ENCODE data around the gene ELL.
"Not testable (repeated sequence)": the region's sequence is repeated elsewhere in the genome, so short reads cannot be mapped to it uniquely, and the experiment has no call there.

The ELL gene

DNA sequence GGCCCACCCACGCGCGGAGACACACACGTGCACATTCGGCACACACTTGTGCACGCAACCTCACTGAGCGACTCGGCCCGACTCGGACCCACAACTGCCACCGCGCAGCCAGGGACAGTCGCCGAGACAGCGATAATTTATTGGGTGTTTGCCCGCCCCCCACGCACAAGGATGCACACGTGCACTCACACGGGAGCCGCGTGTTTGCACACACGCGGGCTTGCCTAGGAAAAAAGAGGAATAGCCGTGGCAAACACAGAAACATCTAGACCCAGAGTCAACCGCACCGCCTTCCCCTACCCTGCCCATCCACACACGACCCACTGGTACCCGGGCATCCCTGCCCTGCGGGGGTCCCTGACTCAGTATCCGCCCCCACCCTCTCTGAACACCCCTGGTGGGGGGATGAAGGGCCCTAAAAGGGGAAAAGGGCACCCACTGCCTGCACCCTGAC lies 103.8 kb downstream of the ELL start:
- H3K4me3 ChIP-seq (ENCODE audit: low read depth, low read length), result peak overlapping the region; percentile 7
- no peak for DNase-seq (ENCODE audit: low read depth)

- peak overlapping the region; percentile 40 for H3K4me3 ChIP-seq (ENCODE audit: low read depth, low read length)
- DNase-seq (ENCODE audit: low read depth), result peak; percentile 59
Measured at GRCh38 chr19:18417250-18418028, 104.4 kb downstream of the ELL start.

GRCh38 chr19:18416778-18417249 lies 105.1 kb downstream of the ELL start:
- peak; percentile 43 for DNase-seq (ENCODE audit: low read depth)

DNA sequence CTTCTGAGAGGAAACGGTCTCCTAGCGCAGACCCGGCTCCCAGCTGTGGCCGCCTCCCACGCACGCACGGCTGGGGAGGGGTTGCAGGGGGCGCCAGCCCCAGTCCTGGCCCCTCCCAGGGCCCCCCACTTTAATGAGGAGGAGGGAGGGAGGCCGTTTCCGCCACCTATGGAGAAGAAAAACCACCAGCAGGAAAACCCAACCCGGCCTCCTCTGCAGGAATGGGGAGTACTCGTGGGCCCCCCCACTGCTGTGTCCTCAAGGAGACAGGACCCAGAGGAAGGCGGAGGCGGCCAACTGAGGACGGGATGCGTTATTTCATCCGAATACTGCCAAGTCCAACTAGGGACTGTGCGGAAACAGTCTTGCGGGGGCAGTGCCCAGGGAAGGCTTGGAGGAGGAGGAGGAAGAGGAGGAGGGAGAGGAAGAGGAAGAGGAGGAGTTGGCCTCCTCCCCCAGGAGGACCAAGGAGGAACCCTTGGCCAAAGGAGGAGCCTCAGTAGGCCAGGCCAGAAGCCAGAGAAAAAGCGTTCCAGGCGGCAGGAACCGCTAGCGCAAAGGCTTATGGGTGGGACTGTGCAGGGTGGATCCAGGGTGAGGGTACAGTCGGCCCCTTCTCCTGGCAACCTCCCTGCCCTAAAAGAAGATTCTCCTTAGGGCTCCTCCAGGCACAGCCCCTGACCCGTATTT lies 106.5 kb downstream of the ELL start:
- DNase-seq (ENCODE audit: low read depth), result peak; percentile 57
- H3K4me3 ChIP-seq (ENCODE audit: low read depth, low read length), result peak overlapping the region; percentile 39

More at GRCh38 chr19:18416778-18417249, 105.1 kb downstream of the ELL start:
- peak overlapping the region; percentile 40 for H3K4me3 ChIP-seq (ENCODE audit: low read depth, low read length)

- DNase-seq (ENCODE audit: low read depth), result no peak
- H3K4me3 ChIP-seq (ENCODE audit: low read depth, low read length), result peak overlapping the region; percentile 39
Measured at GRCh38 chr19:18414504-18415177, 107.2 kb downstream of the ELL start.

DNA sequence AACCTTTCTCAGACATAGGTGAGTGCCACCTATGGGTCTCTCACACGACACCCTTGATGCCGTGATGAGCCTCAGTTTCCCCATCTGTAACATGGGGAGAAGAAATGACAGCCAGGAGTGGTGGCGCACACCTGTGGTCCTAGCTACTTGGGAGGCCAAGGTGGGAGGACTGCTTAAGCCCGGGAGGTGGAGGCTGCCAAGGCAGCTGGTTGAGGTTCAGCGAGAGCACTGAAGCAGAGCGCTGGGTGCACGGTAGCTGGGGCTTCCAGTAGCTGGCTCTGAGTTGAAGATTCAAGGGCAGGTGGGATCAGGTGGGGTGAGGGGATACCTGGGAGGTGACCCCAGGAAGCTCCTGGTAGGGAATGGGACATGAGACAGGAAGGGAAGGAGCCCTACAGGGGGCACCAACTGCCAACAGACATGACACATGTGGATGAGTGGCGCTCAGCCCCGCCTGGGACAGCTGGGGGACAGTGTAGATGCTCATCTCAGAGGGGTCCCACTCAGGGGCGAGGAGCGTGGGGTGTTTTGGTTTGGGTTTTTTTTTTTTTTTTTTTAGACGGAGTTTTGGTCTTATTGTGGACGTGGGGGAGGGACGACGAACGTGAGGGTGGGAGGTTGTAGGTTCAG lies 109.1 kb downstream of the ELL start:
- DNase-seq (ENCODE audit: low read depth), result no peak
- no peak overlapping the region for H3K4me3 ChIP-seq (ENCODE audit: low read depth, low read length)

- no peak for DNase-seq (ENCODE audit: low read depth)
- H3K4me3 ChIP-seq (ENCODE audit: low read depth, low read length), result no peak overlapping the region
Measured at GRCh38 chr19:18408053-18408476, 113.8 kb downstream of the ELL start.

DNA sequence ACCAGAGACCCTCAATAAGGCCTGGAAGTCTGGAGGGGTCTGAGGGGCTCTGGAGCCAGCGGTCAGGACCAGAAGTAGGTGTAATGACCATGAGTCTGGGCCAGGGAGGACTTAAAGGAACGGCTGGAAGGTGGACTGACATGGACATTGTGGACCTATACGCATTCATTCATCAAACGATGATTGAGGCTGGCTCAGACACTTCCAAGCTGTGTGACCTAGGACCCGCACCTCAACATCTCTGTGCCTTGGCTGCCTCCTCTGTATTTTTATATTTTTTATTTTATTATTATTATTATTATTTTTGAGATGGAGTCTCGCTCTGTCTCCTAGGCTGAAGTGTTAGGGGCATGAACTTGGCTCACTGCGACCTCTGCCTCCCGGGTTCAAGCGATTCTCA lies 115.1 kb downstream of the ELL start:
- no peak overlapping the region for H3K4me3 ChIP-seq (ENCODE audit: low read depth, low read length)
- no peak for DNase-seq (ENCODE audit: low read depth)

GRCh38 chr19:18405754-18406153 lies 116.1 kb downstream of the ELL start:
- not testable (repeated sequence) for DNase-seq (ENCODE audit: low read depth)

DNA sequence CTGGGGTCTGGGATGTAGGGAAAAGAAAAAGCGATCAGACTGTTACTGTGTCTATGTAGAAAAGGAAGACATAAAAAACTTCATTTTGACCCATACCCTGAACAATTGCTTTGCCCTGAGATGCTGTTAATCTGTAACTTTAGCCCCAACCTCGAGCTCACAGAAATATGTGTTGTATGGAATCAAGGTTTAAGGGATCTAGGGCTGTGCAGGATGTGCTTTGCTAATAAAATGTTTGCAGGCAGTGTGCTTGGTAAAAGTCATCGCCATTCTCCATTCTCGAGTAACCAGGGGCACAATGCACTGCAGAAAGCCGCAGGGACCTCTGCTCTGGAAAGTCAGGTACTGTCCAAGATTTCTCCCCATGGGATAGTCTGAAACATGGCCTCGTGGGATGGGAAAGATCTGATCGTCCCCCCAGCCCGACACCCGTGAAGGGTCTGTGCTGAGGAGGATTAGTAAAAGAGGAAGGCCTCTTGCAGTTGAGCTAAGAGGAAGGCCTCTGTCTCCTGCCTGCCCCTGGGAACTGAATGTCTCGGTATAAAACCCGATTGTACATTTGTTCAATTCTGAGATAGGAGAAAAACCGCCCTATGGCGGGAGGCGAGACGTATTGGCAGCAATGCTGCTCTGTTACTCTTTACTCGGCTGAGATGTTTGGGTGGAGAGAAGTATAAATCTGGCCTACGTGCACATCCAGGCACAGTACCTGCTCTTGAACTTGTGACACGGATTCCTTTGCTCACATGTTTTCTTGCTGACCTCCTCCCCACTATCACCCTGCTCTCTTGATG lies 119.2 kb downstream of the ELL start:
- H3K4me3 ChIP-seq (ENCODE audit: low read depth, low read length); DNase-seq (ENCODE audit: low read depth): not testable (repeated sequence)

More at GRCh38 chr19:18405754-18406153, 116.1 kb downstream of the ELL start:
- not testable (repeated sequence) for H3K4me3 ChIP-seq (ENCODE audit: low read depth, low read length)

DNA sequence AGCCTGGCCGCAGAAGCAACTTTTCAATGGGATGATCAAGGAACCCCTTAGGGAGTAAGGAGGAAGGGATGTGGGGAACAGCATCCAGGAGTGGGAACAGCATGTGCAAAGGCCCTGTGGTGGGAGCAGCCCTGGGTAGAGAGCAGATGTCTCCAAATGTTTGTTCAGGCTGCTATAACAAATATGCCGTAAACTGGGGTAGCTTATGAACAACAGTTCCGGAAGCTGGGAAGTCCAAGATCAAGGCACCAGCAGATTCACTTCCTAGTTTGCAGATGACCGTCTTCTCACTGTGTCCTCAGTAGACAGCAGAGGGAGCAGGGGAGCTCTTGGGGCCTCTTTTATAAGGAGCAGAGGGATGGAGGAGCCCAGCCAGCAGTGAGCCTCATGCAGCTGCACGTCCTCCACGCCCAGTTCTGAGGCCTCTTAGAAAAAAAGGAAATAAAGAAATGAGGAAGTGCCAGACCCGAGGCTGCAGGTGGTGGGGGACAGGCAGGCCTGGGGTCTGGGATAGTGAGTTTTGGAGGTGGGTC lies 120.2 kb downstream of the ELL start:
- H3K4me3 ChIP-seq (ENCODE audit: low read depth, low read length), result no peak overlapping the region
- DNase-seq (ENCODE audit: low read depth), result peak; percentile 30

DNA sequence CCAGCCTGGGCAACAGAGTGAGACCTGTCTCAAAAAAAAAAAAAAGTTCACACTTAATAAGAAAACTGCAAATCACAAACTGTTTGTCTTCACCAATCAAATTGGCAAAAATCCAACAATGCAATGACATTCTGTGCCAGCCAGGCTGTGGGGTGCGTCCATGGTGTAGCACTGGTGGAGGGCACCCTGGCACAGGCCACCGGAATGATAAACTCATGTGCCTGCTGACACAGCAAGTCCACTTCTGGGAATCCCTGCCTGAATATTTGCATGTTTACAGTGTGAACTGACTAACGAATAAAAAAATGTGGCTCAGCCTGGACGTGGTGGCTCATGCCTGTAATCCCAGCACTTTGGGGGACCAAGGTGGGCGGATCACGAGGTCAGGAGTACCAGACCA lies 122.9 kb downstream of the ELL start:
- no peak overlapping the region for H3K4me3 ChIP-seq (ENCODE audit: low read depth, low read length)
- DNase-seq (ENCODE audit: low read depth), result no peak

DNA sequence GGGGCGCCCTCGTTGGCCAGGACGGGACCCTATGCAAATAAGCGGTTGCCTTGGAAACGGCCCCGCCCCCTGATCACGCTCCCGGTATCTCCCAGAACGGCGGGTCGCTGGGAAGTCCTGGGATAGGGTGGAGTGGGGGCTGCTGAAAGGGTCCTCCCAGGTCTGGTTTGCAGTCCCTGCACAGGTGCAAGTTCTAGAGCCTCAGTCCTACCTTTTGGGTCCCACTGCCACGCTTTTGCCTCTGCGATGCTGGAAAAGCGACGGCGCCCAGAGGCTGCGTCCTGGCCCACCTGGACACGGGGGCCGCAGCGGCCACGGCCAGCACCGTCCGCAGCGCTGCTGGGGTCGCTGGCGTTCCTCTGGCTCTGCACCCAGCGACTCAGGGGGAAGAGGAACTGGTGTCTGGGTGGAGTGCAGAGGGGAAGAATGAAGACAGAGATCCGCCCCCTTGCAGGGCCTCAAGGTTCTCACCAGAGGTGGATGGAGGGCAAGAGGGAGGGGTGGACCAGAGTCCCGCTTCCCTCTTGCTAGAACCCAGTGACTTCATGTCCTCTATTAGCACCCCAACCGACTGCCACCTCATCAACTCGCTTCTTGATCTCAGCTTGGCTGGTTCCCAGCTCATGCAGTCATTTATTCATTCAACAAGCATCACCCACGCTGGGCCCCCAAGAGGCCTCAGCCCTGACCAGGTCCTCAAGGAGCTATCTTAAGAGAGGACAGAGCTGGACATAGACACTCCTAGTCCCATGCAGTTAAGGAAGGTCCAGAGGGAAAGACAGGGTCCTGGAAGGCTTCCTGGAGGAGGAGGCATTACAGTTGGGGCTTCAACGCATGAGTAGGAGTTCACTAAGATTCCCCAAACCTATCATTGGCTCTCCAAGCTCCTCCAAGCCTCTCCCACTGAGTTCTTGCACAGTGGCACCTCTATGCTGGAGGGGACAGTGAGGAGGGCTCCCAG lies 124.3 kb downstream of the ELL start, which contains the start of gene LRRC25:
Gene LRRC25, minus strand, starts transcription at position 381 of the 961 bp plus-strand sequence. CDS start 659 bp downstream, outside the sequence.
- H3K4me3 ChIP-seq (ENCODE audit: low read depth, low read length), result no peak within 1 kb of the TSS
- no peak for DNase-seq (ENCODE audit: low read depth)

GRCh38 chr19:18396471-18397241 lies 125.2 kb downstream of the ELL start:
- H3K4me3 ChIP-seq (ENCODE audit: low read depth, low read length), result no peak overlapping the region

DNA sequence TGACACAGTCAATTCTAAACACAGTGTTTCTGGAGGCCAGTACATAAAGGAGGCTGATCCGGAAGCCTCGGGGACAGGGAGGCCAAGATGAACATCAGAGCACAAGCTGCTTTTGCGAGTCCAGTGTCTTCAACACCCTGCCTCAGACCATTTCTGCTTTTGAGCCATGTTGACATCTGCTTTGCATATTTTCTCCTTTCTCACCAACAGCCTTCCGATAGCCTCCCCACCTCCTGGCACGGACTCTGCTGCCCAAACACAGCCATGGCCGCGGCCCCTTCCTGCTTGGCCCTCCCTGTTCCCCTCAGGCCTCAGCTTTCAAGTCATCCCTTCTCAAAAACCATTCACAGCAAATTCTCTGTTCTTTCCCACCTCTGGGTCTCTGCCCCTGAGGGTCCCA lies 128.0 kb downstream of the ELL start:
- H3K4me3 ChIP-seq (ENCODE audit: low read depth, low read length), result no peak overlapping the region
- no peak for DNase-seq (ENCODE audit: low read depth)

More at GRCh38 chr19:18396471-18397241, 125.2 kb downstream of the ELL start:
- no peak for DNase-seq (ENCODE audit: low read depth)

DNA sequence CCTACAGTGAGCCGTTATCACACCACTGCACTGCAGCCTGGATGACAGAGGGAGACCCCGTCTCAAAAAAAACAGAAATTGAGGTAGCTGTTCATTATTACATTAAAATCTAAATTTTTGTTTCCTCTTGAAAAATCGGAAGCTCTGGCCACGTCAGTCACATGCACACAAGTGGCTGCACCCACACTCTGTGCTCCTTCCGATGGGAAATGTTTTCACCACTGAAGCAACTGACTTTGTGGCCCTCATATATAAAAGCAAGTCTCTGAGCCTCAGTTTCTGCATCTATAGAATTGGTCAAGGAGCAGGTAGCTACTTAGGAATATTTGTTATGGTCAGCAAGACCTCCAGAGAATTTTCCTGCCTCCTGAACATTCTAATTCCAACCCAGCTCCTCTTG lies 128.9 kb downstream of the ELL start:
- H3K4me3 ChIP-seq (ENCODE audit: low read depth, low read length), result no peak overlapping the region
- no peak for DNase-seq (ENCODE audit: low read depth)

Data from skeletal muscle cell (primary cell).